Measurements from ENCODE around the gene BPTF. TPM values are rescaled to one million over a fixed set of nuclear protein-coding genes. Genes with fewer than 3 reads are reported as not detected.
"Not testable (repeated sequence)": the region's sequence is repeated elsewhere in the genome, so short reads cannot be mapped to it uniquely, and the experiment has no call there.

BPTF gene
- 72.5 TPM for total RNA-seq
- long read RNA-seq, partial matches to known transcripts, result 0 of 1 reads
- long read RNA-seq, other reads (novel, unspliced or antisense), result 1 of 1 reads

- intact Hi-C loops (cut with DNase I), result loop anchor here (2.0 to 5.0 kb wide), 2 partner anchors 62 to 108 kb away; partner anchors contain the start of gene NOL11
- ATAC-seq (peak; percentile 98), DNase-seq (ENCODE audit: missing footprints) (peak; percentile 97)
These were observed at the start of gene BPTF for GRCh38 chr17:67824735-67825626. Gene BPTF, plus strand, starts transcription at chr17:67825503. Its CDS starts 222 bp downstream, at chr17:67825725.

GRCh38 chr17:67779098-67779672 lies 46.1 kb upstream of the BPTF start:
- intact Hi-C loops (cut with DNase I), result loop anchor here (2.0 kb wide), 1 partner anchor 62 kb away; the partner anchor contains the start of gene NOL11
- peak; percentile 72 for DNase-seq (ENCODE audit: missing footprints)

GRCh38 chr17:67784364-67785121 lies 40.8 kb upstream of the BPTF start:
- no peak for ATAC-seq
- DNase-seq (ENCODE audit: missing footprints), result no peak
- intact Hi-C loops (cut with DNase I), result no loop called here

More at GRCh38 chr17:67779098-67779672, 46.1 kb upstream of the BPTF start:
- ATAC-seq, result peak; percentile 89

- ATAC-seq (no peak), DNase-seq (ENCODE audit: missing footprints) (no peak)
- intact Hi-C loops (cut with DNase I), result no loop called here
These were observed 40.2 kb upstream of the BPTF start for GRCh38 chr17:67785122-67785477.

GRCh38 chr17:67785504-67785903 lies 39.8 kb upstream of the BPTF start:
- intact Hi-C loops (cut with DNase I), result no loop called here
- DNase-seq (ENCODE audit: missing footprints) (no peak), ATAC-seq (no peak)

- peak; percentile 83 for DNase-seq (ENCODE audit: missing footprints)
- peak; percentile 86 for ATAC-seq
- intact Hi-C loops (cut with DNase I), result no loop called here
These were observed 24.8 kb upstream of the BPTF start for GRCh38 chr17:67800495-67800928.

GRCh38 chr17:67801626-67802175 lies 23.6 kb upstream of the BPTF start:
- no peak for ATAC-seq
- intact Hi-C loops (cut with DNase I), result no loop called here
- no peak for DNase-seq (ENCODE audit: missing footprints)

GRCh38 chr17:67810464-67810863 lies 14.8 kb upstream of the BPTF start:
- no peak for DNase-seq (ENCODE audit: missing footprints)
- intact Hi-C loops (cut with DNase I), result no loop called here
- no peak for ATAC-seq

- ATAC-seq; intact Hi-C loops (cut with DNase I); DNase-seq (ENCODE audit: missing footprints): not testable (repeated sequence)
These were observed 12.9 kb upstream of the BPTF start for GRCh38 chr17:67812380-67812779.

- DNase-seq (ENCODE audit: missing footprints) (no peak), ATAC-seq (no peak)
- intact Hi-C loops (cut with DNase I), result no loop called here
These were observed 11.5 kb upstream of the BPTF start for GRCh38 chr17:67813803-67814180.

- intact Hi-C loops (cut with DNase I), result no loop called here
- no peak for ATAC-seq
- no peak for DNase-seq (ENCODE audit: missing footprints)
These were observed 6.9 kb upstream of the BPTF start for GRCh38 chr17:67818110-67819002.

GRCh38 chr17:67819722-67820121 lies 5.6 kb upstream of the BPTF start:
- ATAC-seq, result no peak
- intact Hi-C loops (cut with DNase I), result loop anchor here (5.0 kb wide), 1 partner anchor 102 kb away; the partner anchor contains the start of gene NOL11
- no peak for DNase-seq (ENCODE audit: missing footprints)

- DNase-seq (ENCODE audit: missing footprints) (no peak), ATAC-seq (no peak)
- intact Hi-C loops (cut with DNase I), result loop anchor here (5.0 kb wide), 1 partner anchor 105 kb away; the partner anchor contains the start of gene NOL11
These were observed 3.4 kb upstream of the BPTF start for GRCh38 chr17:67821871-67822367.

GRCh38 chr17:67825627-67826601 lies 611 bp downstream of the BPTF start:
- DNase-seq (ENCODE audit: missing footprints) (peak; percentile 76), ATAC-seq (peak; percentile 18)
- intact Hi-C loops (cut with DNase I), result loop anchor here (2.0 kb wide), 1 partner anchor 61 kb away; no protein-coding TSS in a partner anchor

- ATAC-seq, result no peak
- intact Hi-C loops (cut with DNase I), result no loop called here
- DNase-seq (ENCODE audit: missing footprints), result no peak
These were observed 4.0 kb downstream of the BPTF start for GRCh38 chr17:67829331-67829730.

- DNase-seq (ENCODE audit: missing footprints) (no peak), ATAC-seq (peak; percentile 54)
- intact Hi-C loops (cut with DNase I), result no loop called here
These were observed 5.1 kb downstream of the BPTF start for GRCh38 chr17:67830440-67830839.
